ENCODE results near the gene EHD1.

GRCh38 chr11:64867748-64868462 is 10.5 kb downstream of the EHD1 start:
- TF ChIP-seq CTCF (conservative IDR thresholded peaks at IDR 0.05; ENCODE audit: low read length) (0 out of 2 replicates have a peak, but pooled peaks have one; percentile 20), EZH2phosphoT487 (IDR thresholded peaks at IDR 0.05; ENCODE audit: borderline replicate concordance, low read depth, low read length) (no peak)

Data from OCI-LY7 (cell line).